Gastroesophageal sphincter (tissue), 3 donors: ENCODE results near the gene FAM168B.

ENCODE experiments used
- CTCF ChIP-seq, 4 experiments: fragments of 200-600 bp in 2 of 4; fragments of 450-650 bp in 2 of 4; sonication (generic) in 1 of 4; IDR thresholded peaks; one replicate each; pipeline ENCODE4 v1.5.1; 2017 to 2019; ENCODE audit warnings: antibody characterized with exemption in 4 of 4, mild to moderate bottlenecking in 2 of 4, moderate library complexity in 2 of 4
- POLR2A ChIP-seq, 2 donors: fragments of 450-650 bp; IDR thresholded peaks; one replicate each; pipeline ENCODE4 v1.6.1; 2017; ENCODE audit warnings: antibody characterized with exemption in 2 of 2, mild to moderate bottlenecking in 2 of 2, moderate library complexity in 1 of 2

DNA sequence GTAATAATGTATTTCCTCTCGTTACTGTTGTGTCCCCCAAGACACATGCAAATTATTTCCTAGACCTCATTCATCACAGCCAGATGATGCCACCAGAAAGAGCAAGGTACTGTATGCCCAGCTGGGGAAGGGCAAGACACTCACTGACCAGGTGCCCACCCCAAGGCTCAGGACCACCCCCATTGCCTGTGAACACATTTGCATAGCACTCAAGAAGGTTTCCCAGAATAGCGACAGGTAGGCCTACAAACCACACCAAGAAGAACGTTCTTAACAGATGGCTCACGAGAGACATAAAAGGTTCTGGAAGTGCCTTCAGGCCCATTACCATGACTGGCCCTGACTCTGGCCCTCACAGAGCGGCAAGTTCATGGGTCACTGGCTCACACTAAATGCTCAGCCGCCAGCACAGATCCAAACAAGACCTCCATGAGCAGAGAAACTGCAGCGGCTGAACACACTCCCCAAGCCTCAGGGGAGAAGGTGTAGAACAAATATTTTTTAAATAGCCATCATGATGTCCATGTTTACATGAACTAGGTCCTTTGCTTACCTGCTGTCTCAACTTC is 44.0 kb downstream of the FAM168B start:
- no peak for TF ChIP-seq CTCF (IDR thresholded peaks at IDR 0.05)
- TF ChIP-seq POLR2A (IDR thresholded peaks at IDR 0.05) = no peak
